B cell (primary cell): ENCODE results near the gene ORMDL3. TPM values are rescaled to one million over a fixed set of nuclear protein-coding genes. Genes with fewer than 3 reads are reported as not detected.
"Not testable (repeated sequence)": the region's sequence is repeated elsewhere in the genome, so short reads cannot be mapped to it uniquely, and the experiment has no call there.

ENCODE experiments used
- ATAC-seq: fragments of 200-7000 bp; cut with Tn5 transposase; one replicate; pipeline ENCODE4 v1.10.0; 2021; ENCODE audit warnings: low read depth, mild to moderate bottlenecking, moderate number of reproducible peaks, moderate library complexity
- CTCF ChIA-PET: fragments of 350-600 bp; sonication (Branson Sonifier 250); formaldehyde crosslinking; loops from one replicate; lab custom pipeline; 2021; ENCODE audit warnings: antibody characterized with exemption, inconsistent platforms; lab: Charles Lee
- POLR2A ChIA-PET: fragments of 350-600 bp; sonication (Branson Sonifier 250); formaldehyde crosslinking; loops from one replicate; lab custom pipeline; 2021; ENCODE audit warnings: antibody characterized with exemption; lab: Charles Lee
- DNase-seq: peaks from one replicate; pipeline ENCODE4 v3.0.0; 2013
- H2AFZ ChIP-seq: 2 replicates; pipeline ENCODE4 v1.6.1; 2012; ENCODE audit warnings: mild to moderate bottlenecking, low read depth, low read length; ENCODE audit not compliant: insufficient read depth, poor library complexity, severe bottlenecking
- H3K27ac ChIP-seq, 2 donors: 1 replicate in 1 of 2; 2 replicates in 1 of 2; pipeline ENCODE4 v1.5.1; 2012 to 2013; ENCODE audit warnings: low read length in 2 of 2, mild to moderate bottlenecking in 2 of 2, moderate library complexity in 1 of 2
- H3K27me3 ChIP-seq, 4 experiments: fragments of 200-600 bp in 1 of 4; sonication (generic) in 1 of 4; replicated peaks in 1 of 4; 1 replicate in 2 of 4; 2 replicates in 2 of 4; pipeline versions ENCODE4 v1.6.1 to v1.7.0; 2013 to 2016; ENCODE audit warnings: low read length in 3 of 4, mild to moderate bottlenecking in 2 of 4, mixed read lengths in 1 of 4, moderate library complexity in 1 of 4; ENCODE audit not compliant: insufficient read depth in 4 of 4, control insufficient read depth in 3 of 4; ENCODE audit errors: control extremely low read depth in 1 of 4
- H3K36me3 ChIP-seq, 2 experiments: replicated peaks in 1 of 2; 1 replicate in 1 of 2; 2 replicates in 1 of 2; pipeline versions ENCODE4 v1.6.1 to v1.7.1; 2013; ENCODE audit warnings: low read length in 1 of 2; ENCODE audit not compliant: insufficient read depth in 2 of 2, control insufficient read depth in 1 of 2; ENCODE audit errors: control extremely low read depth in 1 of 2, extremely low read depth in 1 of 2
- H3K4me1 ChIP-seq, 2 donors: fragments of 200-600 bp in 1 of 2; sonication (generic) in 1 of 2; 1 replicate in 1 of 2; 2 replicates in 1 of 2; pipeline versions ENCODE4 v1.5.1 to v1.6.1; 2013 to 2017; ENCODE audit warnings: low read length in 2 of 2; ENCODE audit not compliant: control insufficient read depth in 2 of 2, insufficient read depth in 2 of 2
- H3K4me2 ChIP-seq: replicated peaks from 2 replicates; pipeline ENCODE3; 2012; ENCODE audit warnings: mild to moderate bottlenecking, low read depth, low read length; ENCODE audit not compliant: poor library complexity, severe bottlenecking
- H3K4me3 ChIP-seq, 5 experiments: fragments of 200-600 bp in 1 of 5; sonication (generic) in 1 of 5; 1 replicate in 3 of 5; 2 replicates in 2 of 5; pipeline versions ENCODE4 v1.5.1 to v1.7.0; 2011 to 2016; ENCODE audit warnings: low read length in 4 of 5, mild to moderate bottlenecking in 4 of 5, low read depth in 2 of 5, control low read depth in 1 of 5, moderate library complexity in 1 of 5; ENCODE audit not compliant: insufficient read depth in 1 of 5; ENCODE audit errors: control extremely low read depth in 1 of 5, extremely low read depth in 1 of 5
- H3K79me2 ChIP-seq: fragments of 200-600 bp; sonication (generic); one replicate; pipeline ENCODE4 v1.6.0; 2016; ENCODE audit warnings: low read length; ENCODE audit not compliant: control insufficient read depth, insufficient read depth
- H3K9ac ChIP-seq: fragments of 200-600 bp; sonication (generic); 2 replicates; pipeline ENCODE4 v1.6.1; 2017; ENCODE audit warnings: mild to moderate bottlenecking, low read length, moderate library complexity
- H3K9me3 ChIP-seq, 3 donors: one replicate each; pipeline versions ENCODE4 v1.6.1 to v1.7.1; 2013; ENCODE audit warnings: low read length in 2 of 3; ENCODE audit not compliant: control insufficient read depth in 2 of 3, insufficient read depth in 1 of 3; ENCODE audit errors: control extremely low read depth in 1 of 3
- H4K20me1 ChIP-seq: 2 replicates; pipeline ENCODE4 v1.6.0; 2012; ENCODE audit warnings: mild to moderate bottlenecking, low read length; ENCODE audit not compliant: insufficient read depth, control insufficient read depth, poor library complexity, severe bottlenecking
- H3K27ac Mint-ChIP-seq: one replicate; pipeline ENCODE4 v1.8.0; 2021; ENCODE audit warnings: mixed read lengths
- H3K27me3 Mint-ChIP-seq: one replicate; pipeline ENCODE4 v1.8.0; 2021; ENCODE audit warnings: mixed read lengths
- H3K4me1 Mint-ChIP-seq: one replicate; pipeline ENCODE4 v1.8.0; 2021; ENCODE audit warnings: mixed read lengths
- H3K4me3 Mint-ChIP-seq: one replicate; pipeline ENCODE4 v1.8.0; 2021; ENCODE audit warnings: mixed read lengths
- H3K9me3 Mint-ChIP-seq: one replicate; pipeline ENCODE4 v1.8.0; 2022; ENCODE audit warnings: mixed read lengths; ENCODE audit not compliant: insufficient read depth
- EZH2 ChIP-seq: IDR thresholded peaks from 2 replicates; pipeline ENCODE4 v1.6.1; 2012; ENCODE audit warnings: borderline replicate concordance, low read depth, mild to moderate bottlenecking, moderate library complexity, low read length; ENCODE audit not compliant: insufficient read depth, poor library complexity, severe bottlenecking
- WGBS: methylation state at CpG from one replicate; pipeline ENCODE4 v1.1.5; 2013; ENCODE audit warnings: missing lambda C conversion rate; ENCODE audit not compliant: insufficient coverage; 5-methylcytosine and 5-hydroxymethylcytosine counted together
- intact Hi-C: fragments of 100-400 bp; cut with micrococcal nuclease; formaldehyde crosslinking; loops from one replicate; pipeline ENCODE4 v1.10.0; 2022
- polyA plus RNA-seq: library from polyadenylated mRNA; depleted of rRNA; stranded (reverse); fragments of >200 nt; gene quantifications from 2 replicates; pipeline ENCODE4 v1.2.3, GENCODE V29; 2012
- total RNA-seq, 2 donors: library from RNA; stranded (reverse); fragments of 120-200 nt in 1 of 2; gene quantifications; 1 replicate in 1 of 2; 2 replicates in 1 of 2; pipeline versions ENCODE4 v1.2.3 to v1.2.4, GENCODE V29; 2013 to 2022
- TF ChIP-seq, protein P1 (sequence below): fragments of 200-600 bp; IDR thresholded peaks from one replicate; pipeline ENCODE4 v1.8.0; 2022; ENCODE audit warnings: antibody characterized with exemption, mild to moderate bottlenecking

The ORMDL3 gene
- total and polyA plus RNA-seq, 2 donors (not counting 1 experiment from before 2014, with no cell fraction given): 51.8 to 90.6 TPM

DNA sequence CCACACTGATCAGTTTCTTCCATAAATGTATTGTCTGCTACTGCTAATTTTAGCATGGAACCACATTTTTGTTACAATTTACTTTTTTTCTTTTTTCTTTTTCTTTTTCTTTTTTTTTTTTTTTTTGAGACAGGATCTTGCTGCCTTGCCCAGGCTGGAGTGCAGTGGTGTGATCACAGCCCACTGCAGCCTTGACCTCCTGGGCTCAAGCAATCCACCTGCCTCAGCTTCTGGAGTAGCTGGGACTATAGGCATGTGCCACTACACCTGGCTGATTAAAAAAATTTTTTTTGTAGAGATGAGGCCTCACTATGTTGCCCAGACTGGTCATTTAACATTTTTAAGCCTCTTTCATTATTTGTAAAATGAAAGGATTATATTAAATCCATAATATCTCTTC, 40.3 kb downstream of the ORMDL3 start:
- CTCF ChIA-PET: no interaction called here
- DNase-seq: no peak
- Histone ChIP-seq H3K4me3 (no peak overlapping the region), H3K4me2 (no peak overlapping the region), H2AFZ (no peak overlapping the region), H3K27ac (no peak overlapping the region), H3K79me2 (no peaks in the 10 kb centered on the region), H3K27me3 (no peaks in the 10 kb centered on the region), H3K36me3 (no peaks in the 10 kb centered on the region), H3K4me1 (peaks cover 4 to 8% of the 10 kb centered on the region in 2 donors), H3K9ac (no peak overlapping the region), H4K20me1 (no peaks in the 10 kb centered on the region), H3K9me3 (no peaks in the 10 kb centered on the region)
- Mint-ChIP-seq H3K4me3 (no peak overlapping the region), H3K4me1 (peaks cover 4% of the 10 kb centered on the region), H3K27me3 (no peaks in the 10 kb centered on the region), H3K9me3 (no peaks in the 10 kb centered on the region), H3K27ac (no peak overlapping the region)
- intact Hi-C loops: no loop called here
- no peak for ATAC-seq
- TF ChIP-seq EZH2: no peak
- TF ChIP-seq, protein P1, sequence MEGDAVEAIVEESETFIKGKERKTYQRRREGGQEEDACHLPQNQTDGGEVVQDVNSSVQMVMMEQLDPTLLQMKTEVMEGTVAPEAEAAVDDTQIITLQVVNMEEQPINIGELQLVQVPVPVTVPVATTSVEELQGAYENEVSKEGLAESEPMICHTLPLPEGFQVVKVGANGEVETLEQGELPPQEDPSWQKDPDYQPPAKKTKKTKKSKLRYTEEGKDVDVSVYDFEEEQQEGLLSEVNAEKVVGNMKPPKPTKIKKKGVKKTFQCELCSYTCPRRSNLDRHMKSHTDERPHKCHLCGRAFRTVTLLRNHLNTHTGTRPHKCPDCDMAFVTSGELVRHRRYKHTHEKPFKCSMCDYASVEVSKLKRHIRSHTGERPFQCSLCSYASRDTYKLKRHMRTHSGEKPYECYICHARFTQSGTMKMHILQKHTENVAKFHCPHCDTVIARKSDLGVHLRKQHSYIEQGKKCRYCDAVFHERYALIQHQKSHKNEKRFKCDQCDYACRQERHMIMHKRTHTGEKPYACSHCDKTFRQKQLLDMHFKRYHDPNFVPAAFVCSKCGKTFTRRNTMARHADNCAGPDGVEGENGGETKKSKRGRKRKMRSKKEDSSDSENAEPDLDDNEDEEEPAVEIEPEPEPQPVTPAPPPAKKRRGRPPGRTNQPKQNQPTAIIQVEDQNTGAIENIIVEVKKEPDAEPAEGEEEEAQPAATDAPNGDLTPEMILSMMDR: no peak
- POLR2A ChIA-PET: interaction anchor here (0.7 kb wide), 1 partner anchor 267 kb away, joined by 5 read pairs; no protein-coding TSS in a partner anchor

DNA sequence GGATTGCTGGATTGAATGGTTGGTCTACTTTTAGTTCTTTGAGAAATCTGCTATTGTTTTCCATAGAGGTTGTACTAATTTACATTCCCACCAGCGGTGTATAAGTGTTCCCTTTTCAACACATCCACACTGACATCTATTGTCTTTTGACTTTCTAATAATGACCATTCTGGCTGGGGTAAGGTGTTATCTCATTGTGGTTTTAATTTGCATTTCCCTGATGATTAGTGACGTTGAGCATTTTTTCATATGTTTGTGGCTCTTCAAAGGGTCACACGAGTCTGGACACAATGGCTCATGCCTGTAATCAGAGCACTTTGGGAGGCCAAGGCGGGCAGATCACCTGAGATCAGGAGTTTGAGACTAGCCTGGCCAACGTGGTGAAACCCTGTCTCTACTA, 41.3 kb downstream of the ORMDL3 start:
- ATAC-seq, H3K4me1 ChIP-seq, H3K4me1 Mint-ChIP-seq, H3K36me3 ChIP-seq, POLR2A ChIA-PET, H3K27me3 ChIP-seq, H3K27ac ChIP-seq, H3K9ac ChIP-seq, DNase-seq, H3K4me3 Mint-ChIP-seq, H3K27ac Mint-ChIP-seq, H3K4me2 ChIP-seq, H3K4me3 ChIP-seq, H3K9me3 ChIP-seq, H3K79me2 ChIP-seq, H4K20me1 ChIP-seq, H3K27me3 Mint-ChIP-seq, H3K9me3 Mint-ChIP-seq, intact Hi-C loops, H2AFZ ChIP-seq: not testable (repeated sequence)
- no CpG with 5 or more reads among the region's 5 CpGs for WGBS
- CTCF ChIA-PET: interaction anchor here (1.4 kb wide), 1 partner anchor 14 kb away, joined by 3 read pairs; no protein-coding TSS in a partner anchor
